ENCODE data around the gene MOGAT1. TPM values are rescaled to one million over a fixed set of nuclear protein-coding genes. Genes with fewer than 3 reads are reported as not detected.
A peak's percentile ranks its signal among the peaks of the same experiment; 100 is the strongest.

The MOGAT1 gene, protein sequence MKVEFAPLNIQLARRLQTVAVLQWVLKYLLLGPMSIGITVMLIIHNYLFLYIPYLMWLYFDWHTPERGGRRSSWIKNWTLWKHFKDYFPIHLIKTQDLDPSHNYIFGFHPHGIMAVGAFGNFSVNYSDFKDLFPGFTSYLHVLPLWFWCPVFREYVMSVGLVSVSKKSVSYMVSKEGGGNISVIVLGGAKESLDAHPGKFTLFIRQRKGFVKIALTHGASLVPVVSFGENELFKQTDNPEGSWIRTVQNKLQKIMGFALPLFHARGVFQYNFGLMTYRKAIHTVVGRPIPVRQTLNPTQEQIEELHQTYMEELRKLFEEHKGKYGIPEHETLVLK
- total RNA-seq (ENCODE audit: insufficient read depth, low replicate concordance): not detected

DNA sequence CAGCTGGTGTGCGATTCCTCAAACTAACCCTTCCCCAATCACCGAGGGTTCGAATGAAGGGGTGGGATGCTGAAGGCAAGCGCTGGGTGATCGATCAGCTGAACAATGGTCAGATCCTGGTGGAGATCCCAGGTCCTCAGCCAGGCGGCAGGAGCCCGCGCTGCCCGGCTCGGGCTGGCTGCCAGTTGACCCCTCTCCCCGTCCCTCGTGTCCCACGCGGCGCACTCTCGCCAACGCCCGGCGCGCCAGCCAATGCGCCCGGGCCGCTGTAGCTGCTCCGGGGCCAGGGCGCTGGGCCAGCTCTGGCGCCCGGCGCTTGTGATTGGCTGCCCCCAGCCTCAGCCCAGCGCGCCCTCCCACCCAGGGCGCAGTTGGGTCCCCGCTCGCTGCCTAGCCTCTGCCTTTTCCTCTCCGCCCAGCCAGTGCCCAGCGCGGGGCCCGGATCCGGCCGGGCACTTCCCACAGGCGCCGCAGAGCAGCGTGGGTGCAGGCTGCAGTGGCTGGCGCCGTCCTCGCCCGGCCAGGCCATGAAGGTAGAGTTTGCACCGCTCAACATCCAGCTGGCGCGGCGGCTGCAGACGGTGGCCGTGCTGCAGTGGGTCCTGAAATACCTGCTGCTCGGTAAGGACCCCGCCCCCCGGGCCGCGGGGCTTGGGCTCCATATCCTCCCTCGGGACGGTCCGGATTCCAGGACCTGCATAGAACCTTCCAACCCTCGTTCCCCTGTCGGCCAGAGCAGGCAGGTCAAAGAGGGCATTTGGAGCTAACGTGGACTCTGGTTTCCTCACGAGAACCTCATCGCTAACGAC, at the start of gene MOGAT1:
Gene MOGAT1 (plus strand): TSS at position 400 of the 809 bp plus-strand sequence. CDS start 128 bp downstream, at position 528.
- DNase-seq (ENCODE audit: low spot score): peak; percentile 2

DNA sequence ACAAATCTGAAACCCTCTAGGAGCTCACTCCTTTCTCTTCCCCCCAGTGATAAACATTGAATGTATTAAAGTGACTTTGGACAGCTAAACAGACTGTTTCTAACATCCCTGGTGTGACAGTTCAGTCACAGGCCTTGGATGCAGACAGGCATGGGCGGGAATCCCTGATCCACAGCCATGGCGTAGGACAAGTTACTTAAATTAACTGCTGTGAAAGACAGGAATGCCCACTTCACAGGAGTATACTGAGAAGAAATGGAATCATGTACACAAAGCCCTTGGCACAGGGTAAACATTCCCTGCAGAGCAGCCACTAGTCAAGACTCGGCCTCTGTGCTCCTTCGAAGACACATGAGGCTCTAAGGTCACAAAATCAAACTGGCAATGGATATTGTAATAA, 49.6 kb upstream of the MOGAT1 start:
- no peak for DNase-seq (ENCODE audit: low spot score)

DNA sequence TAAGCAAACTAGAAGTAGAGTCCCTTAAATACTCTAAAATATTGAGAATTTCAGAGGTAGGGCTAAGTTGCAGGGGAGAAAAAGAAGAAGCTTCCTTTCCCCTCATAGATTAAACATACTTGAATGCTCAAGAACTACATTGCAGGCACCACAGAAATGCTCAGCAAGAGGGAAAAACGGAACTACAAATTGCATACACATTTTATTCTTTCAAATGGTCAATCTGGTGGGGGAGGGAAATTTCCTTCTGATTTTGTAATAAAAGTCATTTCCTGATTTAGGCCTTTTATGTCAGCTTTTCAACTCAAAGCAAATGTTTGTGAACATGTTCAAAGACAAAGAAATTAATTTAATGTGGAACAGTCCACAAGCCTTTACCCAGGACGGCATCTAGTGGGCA, 48.5 kb upstream of the MOGAT1 start:
- DNase-seq (ENCODE audit: low spot score): no peak

DNA sequence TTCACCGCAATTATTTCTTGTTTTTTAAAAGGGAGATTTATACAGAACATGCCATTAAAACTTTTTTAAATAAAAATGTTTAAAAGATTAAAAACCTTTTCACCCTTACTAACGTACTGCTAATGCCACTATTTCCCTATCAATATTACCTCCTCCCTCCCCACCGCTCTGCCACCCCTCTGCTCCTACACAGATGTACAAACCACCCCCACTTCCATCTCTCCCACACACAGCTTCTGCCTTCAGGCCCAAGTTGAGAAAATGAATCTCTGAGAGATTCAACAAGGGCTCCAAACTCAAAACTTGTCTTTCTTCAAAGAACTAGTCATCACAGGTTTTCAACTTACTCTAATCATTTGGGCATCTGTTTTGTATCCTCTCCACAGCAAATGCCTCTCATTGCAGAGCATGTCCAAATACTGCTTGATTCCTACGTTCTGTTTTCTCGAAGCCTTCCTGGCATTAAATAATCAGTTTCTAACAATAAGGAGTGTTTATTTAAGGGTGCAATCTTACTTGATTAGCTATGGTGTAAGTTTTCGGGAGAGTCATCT, 47.6 kb upstream of the MOGAT1 start:
- DNase-seq (ENCODE audit: low spot score): peak; percentile 5

DNA sequence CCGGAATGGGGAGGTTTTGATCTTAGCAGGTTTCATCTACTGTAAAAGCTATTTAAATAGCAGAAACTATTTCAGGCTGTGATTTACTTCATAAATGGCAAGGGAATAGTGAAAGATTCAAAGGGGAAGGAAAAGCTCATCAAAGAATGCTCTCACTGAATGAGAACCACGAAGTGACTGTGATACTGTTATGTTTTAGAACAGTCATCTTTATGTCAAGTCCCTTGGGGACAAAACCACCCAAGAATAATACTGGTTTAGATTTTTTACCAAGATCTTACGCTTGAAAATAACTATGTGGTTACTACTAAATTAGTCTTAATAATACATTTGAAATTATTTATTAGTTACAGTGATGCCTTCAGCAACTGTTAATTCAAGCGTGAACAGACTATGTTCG, 43.7 kb upstream of the MOGAT1 start:
- no peak for DNase-seq (ENCODE audit: low spot score)

DNA sequence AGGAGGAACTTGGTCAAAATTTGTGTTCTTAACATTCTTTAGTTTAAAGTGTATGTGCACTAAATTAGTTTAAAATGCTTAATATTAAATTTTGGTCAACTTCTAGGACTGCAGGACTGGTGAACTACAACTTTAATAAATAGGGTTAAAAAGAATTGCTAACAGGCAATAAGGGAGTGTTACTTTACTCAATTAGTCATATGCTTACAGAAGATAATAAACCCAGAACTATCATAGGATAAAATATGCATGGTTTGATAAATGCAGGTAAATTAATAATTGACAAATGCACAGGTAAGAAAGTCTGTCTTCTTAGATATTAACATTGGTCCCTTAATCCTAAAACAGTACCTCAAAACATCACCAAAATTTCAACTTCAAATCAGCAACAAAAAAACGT, 36.2 kb upstream of the MOGAT1 start:
- DNase-seq (ENCODE audit: low spot score): no peak

DNA sequence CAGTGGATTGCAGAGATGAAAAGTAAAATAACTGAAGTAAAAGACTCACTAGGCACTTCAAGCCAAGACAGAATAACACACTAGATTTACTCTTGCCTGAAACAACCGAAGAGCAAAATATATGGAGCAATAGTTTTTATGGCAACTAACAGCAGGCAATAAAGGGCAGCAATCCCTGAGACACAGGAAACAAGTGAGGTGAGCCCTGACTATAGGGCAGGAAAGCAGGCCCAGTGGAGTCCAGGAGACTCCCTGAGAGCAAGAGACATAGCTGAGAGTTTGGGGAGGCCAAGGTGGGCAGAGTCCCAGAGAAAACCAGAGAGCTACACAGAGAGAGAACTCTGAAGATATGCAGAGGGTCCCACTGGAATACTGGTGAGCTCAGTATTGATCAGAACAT, 34.4 kb upstream of the MOGAT1 start:
- DNase-seq (ENCODE audit: low spot score): no peak

DNA sequence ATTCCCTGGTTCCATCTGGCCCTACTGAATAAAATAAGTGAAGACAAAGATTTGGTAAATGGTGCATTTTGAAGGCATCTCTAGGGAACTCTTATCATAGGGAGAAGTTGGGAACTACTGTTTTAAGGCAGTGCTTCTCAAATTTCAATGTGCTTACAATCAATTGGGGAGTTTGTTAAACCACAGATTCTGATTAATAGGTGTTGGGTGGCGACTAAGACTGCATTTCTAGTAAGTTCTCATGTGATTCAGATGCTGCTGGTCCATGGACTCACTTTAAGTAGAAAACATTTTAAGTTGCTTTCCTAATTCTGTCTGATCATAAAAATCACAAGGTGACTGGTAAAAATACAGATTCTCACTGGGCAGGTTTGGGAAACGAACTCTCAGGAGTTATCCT, 30.1 kb upstream of the MOGAT1 start:
- no peak for DNase-seq (ENCODE audit: low spot score)

DNA sequence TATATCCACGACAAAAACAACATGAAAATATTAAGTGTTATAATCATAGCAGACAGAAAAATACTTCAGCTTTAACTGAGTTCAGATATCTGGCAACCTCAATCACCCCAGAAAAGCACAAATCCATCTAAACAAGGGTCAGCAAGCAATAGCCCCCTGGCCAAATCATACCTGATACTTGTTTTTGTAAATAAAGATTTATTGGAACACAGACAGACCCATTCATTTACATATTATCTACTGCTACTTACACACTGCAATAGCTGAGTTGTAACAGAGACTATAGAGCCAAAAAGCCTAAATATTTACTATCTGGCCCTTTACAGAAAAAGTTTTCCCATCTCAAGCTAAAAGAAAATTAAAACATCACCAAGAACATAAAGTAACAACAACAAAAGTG, 28.3 kb upstream of the MOGAT1 start:
- DNase-seq (ENCODE audit: low spot score): no peak

DNA sequence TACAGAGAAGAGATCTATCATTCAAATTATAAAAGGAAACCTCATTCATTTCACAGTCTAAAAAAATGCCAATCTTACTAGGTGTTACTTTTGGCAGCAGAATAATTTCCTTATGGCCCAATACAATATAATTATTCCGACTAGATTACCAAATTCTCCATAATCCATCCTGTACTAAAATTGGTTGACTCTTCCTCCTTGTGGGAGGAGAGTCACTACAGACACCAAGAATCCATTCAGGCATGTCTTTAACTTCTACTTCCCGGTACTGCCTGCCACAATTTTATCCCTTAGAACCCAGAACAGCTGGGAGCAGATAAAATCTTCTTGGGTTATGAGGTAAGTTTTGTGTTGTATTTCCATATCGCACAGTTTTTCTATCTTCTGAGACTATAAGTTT, 25.4 kb upstream of the MOGAT1 start:
- DNase-seq (ENCODE audit: low spot score): no peak

DNA sequence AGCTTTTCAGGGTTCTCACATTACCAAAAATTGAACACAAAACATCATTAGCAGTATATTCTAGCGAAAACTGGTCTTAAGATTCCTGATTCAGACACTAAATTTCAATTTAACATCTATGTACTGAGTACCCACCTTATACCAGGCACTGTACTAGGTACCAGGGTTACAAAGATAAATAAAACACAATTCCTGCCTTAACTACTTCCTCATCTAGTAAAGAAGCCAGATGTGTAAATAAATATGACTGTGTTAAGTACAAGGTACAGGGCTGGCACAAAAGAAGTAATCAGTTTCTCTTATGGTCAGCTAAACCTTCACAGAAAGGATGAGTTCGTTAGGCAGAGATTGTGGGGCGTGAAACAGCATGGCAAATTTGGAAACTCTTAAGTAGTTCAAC, 21.7 kb upstream of the MOGAT1 start:
- no peak for DNase-seq (ENCODE audit: low spot score)

DNA sequence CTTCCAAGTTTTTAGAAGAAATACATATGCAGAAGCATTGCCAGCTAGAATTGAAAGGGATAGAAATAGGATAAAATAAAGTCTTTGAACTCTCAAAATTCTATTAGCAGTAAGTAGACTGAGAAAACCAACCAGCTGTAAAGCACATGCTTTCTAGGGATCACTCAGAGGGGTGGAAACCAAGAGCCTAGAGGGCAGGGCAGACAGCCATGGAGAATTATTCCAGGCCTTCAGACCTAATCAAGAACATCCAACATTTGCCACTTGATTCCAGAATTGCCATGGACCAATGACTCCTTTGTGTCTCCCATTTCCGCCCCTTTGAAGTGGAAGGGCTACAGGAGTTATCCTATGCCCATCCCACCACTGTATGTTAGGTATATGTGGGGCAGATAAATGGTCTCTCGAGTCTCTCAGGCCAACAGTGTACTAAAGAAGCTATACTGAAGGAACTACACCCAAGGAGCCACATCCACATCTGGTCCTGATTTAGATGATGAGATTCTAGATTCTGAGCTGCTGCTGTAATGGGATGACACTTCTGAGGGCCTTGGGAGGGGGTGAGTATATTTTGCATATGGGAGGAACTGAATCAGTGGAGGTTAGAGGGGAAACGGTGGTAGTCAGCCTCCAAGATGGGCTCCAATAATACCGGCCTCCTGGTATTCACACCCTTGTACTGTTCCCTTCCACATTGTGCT, 19.6 kb upstream of the MOGAT1 start:
- DNase-seq (ENCODE audit: low spot score): peak; percentile 49

DNA sequence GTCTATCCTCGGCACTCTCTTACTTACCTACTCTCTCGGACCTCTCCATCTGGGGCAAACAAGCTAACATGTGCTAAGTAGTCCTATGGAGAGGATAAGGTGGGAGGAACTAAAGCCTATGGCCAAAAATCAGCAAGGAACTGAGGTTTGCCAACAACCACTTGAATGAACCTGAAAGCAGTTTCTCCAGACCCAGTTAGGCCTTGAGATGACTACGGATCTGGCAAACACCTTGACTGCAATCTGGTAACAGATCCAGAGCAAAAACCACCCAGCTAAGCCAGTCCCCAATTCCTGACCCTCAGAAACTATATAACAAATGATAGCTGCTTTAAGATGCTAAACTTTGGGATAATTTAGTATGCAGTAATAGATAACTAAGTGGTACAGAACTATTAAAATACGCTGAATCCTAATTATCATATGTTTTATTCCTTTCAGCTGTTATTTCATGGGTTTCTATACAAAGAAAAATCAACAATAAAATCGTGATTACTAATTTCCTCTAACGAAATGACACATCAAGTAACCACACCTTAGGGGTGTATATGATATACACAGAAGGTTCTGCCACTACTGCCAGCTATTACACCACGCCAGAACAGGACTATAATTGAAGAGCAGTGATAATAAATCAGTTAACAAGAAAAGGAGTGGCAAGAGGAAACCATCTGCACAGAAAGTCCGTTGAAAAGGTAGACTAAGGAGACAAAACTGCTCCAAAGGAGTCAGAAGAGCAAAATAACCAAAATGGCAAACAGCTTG, 18.8 kb upstream of the MOGAT1 start:
- no peak for DNase-seq (ENCODE audit: low spot score)

DNA sequence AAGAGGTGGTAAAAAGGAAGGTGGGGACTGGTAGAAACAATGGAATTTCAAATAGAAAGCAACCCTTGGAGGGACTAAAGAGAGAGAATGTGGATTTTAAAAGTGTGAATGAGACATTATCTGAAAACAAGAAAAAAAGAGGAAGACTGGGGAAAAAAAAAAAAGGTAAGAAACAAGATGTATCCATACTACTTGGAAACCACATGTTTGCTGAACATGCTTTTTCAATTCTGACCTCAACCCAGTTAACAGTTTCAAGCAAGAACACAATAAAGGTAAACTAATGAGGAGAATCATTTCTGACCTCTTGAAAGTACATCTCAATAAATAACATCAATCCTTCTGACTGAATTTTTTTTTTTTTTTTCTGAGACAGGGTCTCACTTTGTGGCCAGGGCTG, 18.2 kb upstream of the MOGAT1 start:
- DNase-seq (ENCODE audit: low spot score): no peak

DNA sequence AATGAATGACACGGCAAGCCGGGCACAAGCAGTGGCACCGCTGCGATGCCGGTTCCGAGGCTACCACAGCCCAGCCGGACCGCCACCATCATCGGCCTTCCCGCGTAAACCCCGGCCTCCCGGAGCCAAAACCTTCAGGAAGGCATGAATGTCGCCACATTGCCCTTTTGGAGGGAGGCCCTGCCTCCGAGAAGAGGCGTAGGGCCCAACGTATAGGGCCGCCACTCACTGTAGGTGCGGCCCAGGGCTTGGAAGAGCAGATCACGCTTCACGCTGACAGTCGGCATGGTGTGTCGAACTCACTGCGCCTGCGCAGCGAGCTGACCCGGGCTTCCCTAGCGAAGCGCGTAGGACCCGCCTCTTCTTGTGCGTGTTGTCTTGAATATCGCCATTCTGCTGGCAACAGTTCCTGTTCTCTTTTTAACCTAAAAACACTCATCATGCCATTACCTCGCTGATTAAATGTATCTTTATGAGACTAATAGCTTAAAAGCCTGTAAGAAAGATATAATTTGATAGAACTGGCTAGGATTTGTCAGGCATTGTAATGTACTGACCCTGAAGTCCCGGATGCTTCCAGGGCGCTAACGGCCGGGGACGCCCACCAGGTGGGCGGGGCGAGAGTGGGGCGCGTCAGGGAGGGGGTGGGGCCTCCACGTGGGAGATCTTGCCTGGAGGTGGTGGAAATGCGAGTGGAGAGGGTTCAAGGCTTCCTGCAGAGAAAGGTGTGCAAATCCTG, 15.5 kb upstream of the MOGAT1 start, which contains the start of gene FARSB:
Gene FARSB (minus strand): TSS at position 306 of the 739 bp plus-strand sequence. CDS start 19 bp downstream, at position 287.
- DNase-seq (ENCODE audit: low spot score): peak; percentile 99

DNA sequence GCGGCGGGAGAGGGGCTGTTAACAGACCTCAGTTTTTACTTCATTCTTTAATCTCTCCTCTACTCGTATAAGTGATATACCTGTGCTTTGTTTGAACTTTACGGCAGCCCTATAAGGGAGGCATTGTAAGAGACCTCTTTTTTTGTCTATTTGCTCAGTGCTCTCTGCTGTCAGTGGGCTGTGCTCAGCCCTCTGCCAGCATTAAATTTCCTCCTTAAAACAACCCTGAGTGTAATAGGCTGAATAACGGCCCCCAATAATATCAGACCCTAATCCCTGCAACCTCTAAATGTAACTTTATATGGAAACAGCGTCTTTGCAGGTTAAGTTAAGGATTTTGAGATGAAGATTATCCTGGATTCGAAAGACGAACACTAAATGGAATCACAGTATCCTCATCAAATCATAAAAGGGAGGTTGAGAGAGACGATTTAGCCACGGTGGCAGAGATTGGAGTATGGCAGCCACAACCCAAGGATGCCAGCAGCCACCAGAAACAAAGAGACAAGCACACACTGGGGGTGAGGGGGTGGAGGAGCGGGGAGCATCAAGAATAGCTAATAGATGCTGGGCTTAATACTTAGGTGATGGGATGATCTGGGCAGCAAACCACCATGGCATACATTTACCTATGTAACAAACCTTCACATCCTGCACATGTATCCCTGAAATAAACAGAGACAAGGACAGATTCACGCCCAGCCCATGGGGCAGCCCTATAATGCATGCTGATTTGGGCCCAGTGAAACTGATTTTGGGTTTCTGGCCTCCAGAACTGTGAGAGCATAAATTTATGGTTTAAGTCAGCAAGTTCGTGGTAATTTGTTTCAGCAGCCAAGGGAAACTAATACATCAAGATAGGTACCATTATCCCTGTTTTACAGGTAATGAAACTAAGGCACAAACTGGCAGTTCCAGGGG, 14.7 kb upstream of the MOGAT1 start:
- no peak for DNase-seq (ENCODE audit: low spot score)

DNA sequence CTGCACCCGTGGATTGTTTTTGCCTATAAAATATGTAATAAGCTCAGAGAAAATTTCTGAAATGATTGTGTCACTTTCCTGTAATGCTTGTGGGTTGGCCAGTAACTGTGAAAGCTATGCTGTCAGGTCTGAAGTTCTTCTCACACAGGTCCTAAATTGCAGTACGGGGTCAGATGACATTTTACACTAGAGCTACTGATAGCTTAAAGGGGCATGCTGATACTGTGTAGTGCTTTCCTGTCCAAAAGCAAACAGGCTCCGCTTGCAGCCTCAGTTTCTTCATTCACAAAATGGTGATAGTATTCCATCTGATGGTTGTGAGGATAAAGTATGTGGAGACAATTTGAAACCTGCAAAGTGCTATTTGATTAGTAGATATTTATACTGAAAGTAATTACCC, 8.0 kb upstream of the MOGAT1 start:
- no peak for DNase-seq (ENCODE audit: low spot score)

DNA sequence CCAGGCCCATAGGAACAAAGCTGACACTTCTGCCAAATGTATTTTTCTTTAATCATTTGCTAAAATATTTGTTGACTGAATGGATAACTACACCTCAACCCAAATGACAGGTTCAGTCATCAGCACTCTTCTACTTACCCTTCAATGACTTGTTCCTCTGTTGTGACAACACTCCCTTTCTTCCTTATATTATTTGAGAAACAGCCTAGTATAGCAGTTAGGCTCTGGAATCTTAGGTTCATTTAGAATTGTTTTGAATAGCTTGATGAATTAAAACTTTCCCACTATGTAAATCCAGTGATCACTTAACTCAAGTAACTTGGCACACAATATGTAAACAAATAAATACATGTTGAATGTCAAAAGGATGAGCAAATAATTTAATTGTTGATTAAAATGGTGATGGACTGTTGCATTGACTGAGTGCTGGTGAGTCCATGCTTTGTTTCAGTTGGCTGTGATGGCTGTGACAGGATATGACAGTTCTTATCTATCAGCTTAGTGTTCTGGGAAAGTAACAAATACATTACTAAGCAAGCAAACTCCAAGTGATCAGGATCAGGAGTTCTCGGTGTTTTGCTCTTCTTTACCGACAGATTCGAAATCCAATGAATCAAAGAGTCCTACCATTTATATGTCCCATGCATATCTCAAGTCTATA, 2.8 kb upstream of the MOGAT1 start:
- DNase-seq (ENCODE audit: low spot score): no peak

DNA sequence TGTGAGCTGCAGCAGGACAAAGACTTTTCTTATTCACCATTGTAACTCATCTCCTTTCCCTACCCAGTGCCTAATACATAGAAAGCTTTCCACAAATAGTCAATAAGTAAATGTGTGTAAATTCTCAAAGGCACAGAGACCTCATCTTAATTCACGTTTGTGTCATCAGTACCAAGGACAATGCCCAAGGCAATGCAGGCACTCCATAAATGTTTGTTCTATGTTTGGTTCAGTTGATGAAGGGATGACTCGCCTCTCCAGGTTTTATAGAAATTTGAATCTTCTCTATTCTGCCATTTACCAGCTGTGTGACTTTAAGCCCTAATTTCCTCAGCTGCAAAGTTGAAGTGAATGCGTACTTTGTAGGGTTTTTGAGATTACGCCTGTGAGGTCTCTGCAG, 2.1 kb upstream of the MOGAT1 start:
- DNase-seq (ENCODE audit: low spot score): no peak

Measured in umbilical cord (tissue), 2 donors.